Brain pericyte (primary cell): ENCODE data around the gene CNTN2.

Source experiments
- DNase-seq: peaks from one replicate; pipeline ENCODE4 v3.0.0-alpha.2; 2012; ENCODE audit warnings: low read depth, low spot score

The CNTN2 gene

GRCh38 chr1:205054013-205054412, 11.0 kb downstream of the CNTN2 start:
- DNase-seq: no peak

GRCh38 chr1:205056188-205056611, 13.2 kb downstream of the CNTN2 start:
- DNase-seq: no peak

GRCh38 chr1:205056956-205057568, 14.1 kb downstream of the CNTN2 start:
- no peak for DNase-seq

- DNase-seq: no peak
Observed at GRCh38 chr1:205057808-205058575, 15.0 kb downstream of the CNTN2 start.

- no peak for DNase-seq
Observed at GRCh38 chr1:205058853-205059252, 15.8 kb downstream of the CNTN2 start.

- DNase-seq: no peak
Observed at GRCh38 chr1:205059660-205060059, 16.6 kb downstream of the CNTN2 start.

- DNase-seq: no peak
Observed at GRCh38 chr1:205060746-205061145, 17.7 kb downstream of the CNTN2 start.

GRCh38 chr1:205061227-205061626, 18.2 kb downstream of the CNTN2 start:
- no peak for DNase-seq

GRCh38 chr1:205061665-205062069, 18.7 kb downstream of the CNTN2 start:
- no peak for DNase-seq

- no peak for DNase-seq
Observed at GRCh38 chr1:205062319-205062718, 19.3 kb downstream of the CNTN2 start.

GRCh38 chr1:205062895-205063294, 19.9 kb downstream of the CNTN2 start:
- no peak for DNase-seq

- no peak for DNase-seq
Observed at GRCh38 chr1:205064301-205064700, 21.3 kb downstream of the CNTN2 start.

- no peak for DNase-seq
Observed at GRCh38 chr1:205064741-205065316, 21.8 kb downstream of the CNTN2 start.

- no peak for DNase-seq
Observed at GRCh38 chr1:205065666-205066065, 22.7 kb downstream of the CNTN2 start.

GRCh38 chr1:205066141-205066818, 23.3 kb downstream of the CNTN2 start:
- DNase-seq: no peak

GRCh38 chr1:205067031-205067430, 24.0 kb downstream of the CNTN2 start:
- DNase-seq: no peak

- DNase-seq: no peak
Observed at GRCh38 chr1:205068001-205068400, 25.0 kb downstream of the CNTN2 start.

GRCh38 chr1:205068457-205069040, 25.5 kb downstream of the CNTN2 start:
- DNase-seq: no peak

GRCh38 chr1:205069371-205070125, 26.5 kb downstream of the CNTN2 start:
- DNase-seq: no peak

GRCh38 chr1:205071028-205071409, 28.0 kb downstream of the CNTN2 start:
- no peak for DNase-seq

GRCh38 chr1:205071801-205072200, 28.8 kb downstream of the CNTN2 start:
- DNase-seq: no peak
